SK-N-SH (cell line): ENCODE results near the gene SYNJ2. TPM values are rescaled to one million over a fixed set of nuclear protein-coding genes. Genes with fewer than 3 reads are reported as not detected.

Experiments
- CTCF ChIA-PET: fragments of 300-600, 350-600 bp; formaldehyde crosslinking; extraction: SDS; loops from one replicate; lab custom pipeline; 2021; lab: Yijun Ruan, JAX
- POLR2A ChIA-PET: fragments of 350-600 bp; sonication (Branson Sonifier 250); formaldehyde crosslinking; extraction: SDS; loops from one replicate; lab custom pipeline; 2020; ENCODE audit warnings: antibody characterized with exemption, inconsistent platforms; lab: Yijun Ruan, JAX
- DNase-seq: peaks from one replicate; pipeline ENCODE4 v3.0.0; 2012
- H2AFZ ChIP-seq: fragments of 200-600 bp; sonication (generic); 2 replicates; pipeline ENCODE4 v1.8.1; 2016; ENCODE audit warnings: antibody characterized with exemption, mild to moderate bottlenecking, low read depth
- H3F3A ChIP-seq: fragments of 200-600 bp; sonication (generic); replicated peaks from 2 replicates; pipeline ENCODE3; 2016; ENCODE audit warnings: antibody characterized with exemption, mild to moderate bottlenecking; ENCODE audit not compliant: insufficient read depth
- H3K27ac ChIP-seq, 2 experiments: fragments of 200-500 bp in 1 of 2; fragments of 200-600 bp in 1 of 2; sonication (Bioruptor generic) in 1 of 2; sonication (generic), shearing (Covaris generic) in 1 of 2; 2 replicates each; pipeline versions ENCODE4 v1.5.1 to v1.6.1; 2014 to 2016; ENCODE audit warnings: low read depth in 2 of 2, inconsistent platforms in 1 of 2, low read length in 1 of 2, mild to moderate bottlenecking in 1 of 2, mixed read lengths in 1 of 2
- H3K27me3 ChIP-seq: fragments of 200-600 bp; sonication (generic), shearing (Covaris generic); 2 replicates; pipeline ENCODE4 v1.6.1; 2016; ENCODE audit warnings: mixed run types; ENCODE audit not compliant: insufficient read depth
- H3K36me3 ChIP-seq, 2 experiments: fragments of 200-500 bp in 1 of 2; fragments of 200-600 bp in 1 of 2; sonication (Bioruptor generic) in 1 of 2; sonication (generic) in 1 of 2; replicated peaks in 1 of 2; 2 replicates each; pipeline versions ENCODE3 to v1.5.1; 2014 to 2016; ENCODE audit warnings: low read length in 1 of 2, mild to moderate bottlenecking in 1 of 2; ENCODE audit not compliant: insufficient read depth in 2 of 2, control insufficient read depth in 1 of 2
- H3K4me1 ChIP-seq, 2 experiments: fragments of 200-500 bp in 1 of 2; fragments of 200-600 bp in 1 of 2; sonication (Bioruptor generic) in 1 of 2; sonication (generic), shearing (Covaris generic) in 1 of 2; 2 replicates each; pipeline versions ENCODE4 v1.5.1 to v1.6.1; 2014 to 2016; ENCODE audit warnings: low read depth in 1 of 2, low read length in 1 of 2, mixed run types in 1 of 2; ENCODE audit not compliant: insufficient read depth in 2 of 2, control insufficient read depth in 1 of 2
- H3K4me2 ChIP-seq: fragments of 200-600 bp; sonication (generic), shearing (Covaris generic); 2 replicates; pipeline ENCODE4 v1.6.1; 2017; ENCODE audit warnings: mixed run types
- H3K4me3 ChIP-seq, 2 experiments: fragments of 200-500 bp in 1 of 2; fragments of 200-600 bp in 1 of 2; sonication (Bioruptor generic) in 1 of 2; sonication (generic), shearing (Covaris generic) in 1 of 2; 2 replicates each; pipeline versions ENCODE4 v1.5.1 to v1.8.1; 2014 to 2016; ENCODE audit warnings: low read depth in 2 of 2, inconsistent platforms in 1 of 2, low read length in 1 of 2, mild to moderate bottlenecking in 1 of 2, mixed read lengths in 1 of 2, moderate library complexity in 1 of 2
- H3K79me2 ChIP-seq: fragments of 200-600 bp; sonication (generic); 2 replicates; pipeline ENCODE4 v1.8.1; 2017; ENCODE audit warnings: mild to moderate bottlenecking; ENCODE audit not compliant: insufficient read depth
- H3K9ac ChIP-seq: fragments of 200-600 bp; sonication (generic); 2 replicates; pipeline ENCODE4 v1.6.1; 2017; ENCODE audit warnings: mixed run types
- H3K9me2 ChIP-seq: fragments of 200-600 bp; sonication (generic); 2 replicates; pipeline ENCODE4 v1.6.1; 2017; ENCODE audit warnings: mixed run types
- H3K9me3 ChIP-seq: fragments of 200-600 bp; sonication (generic); 2 replicates; pipeline ENCODE4 v1.6.1; 2017; ENCODE audit warnings: mixed run types, mild to moderate bottlenecking, moderate library complexity
- H4K20me1 ChIP-seq: fragments of 200-600 bp; sonication (generic); 2 replicates; pipeline ENCODE4 v1.6.1; 2017; ENCODE audit warnings: mild to moderate bottlenecking, mixed run types; ENCODE audit not compliant: insufficient read depth
- ELF1 ChIP-seq: IDR thresholded peaks from 2 replicates; pipeline ENCODE4 v1.4.0; 2012
- EZH2phosphoT487 ChIP-seq: fragments of 200-600 bp; sonication (generic); IDR thresholded peaks from 2 replicates; pipeline ENCODE4 v1.6.1; 2017; ENCODE audit warnings: low read depth, mixed run types, mild to moderate bottlenecking, antibody characterized with exemption, moderate library complexity, borderline replicate concordance
- JUND ChIP-seq: IDR thresholded peaks from 2 replicates; pipeline ENCODE4 v1.4.0; 2012
- MXI1 ChIP-seq: IDR thresholded peaks from 2 replicates; pipeline ENCODE4 v1.6.1; 2012; ENCODE audit warnings: mild to moderate bottlenecking, low read depth, low read length, improper control_type of control experiment
- NFIC ChIP-seq: IDR thresholded peaks from 2 replicates; pipeline ENCODE4 v1.4.0; 2012; ENCODE audit warnings: borderline replicate concordance
- RFX5 ChIP-seq: IDR thresholded peaks from 2 replicates; pipeline ENCODE4 v1.6.1; 2012; ENCODE audit warnings: mild to moderate bottlenecking, improper control_type of control experiment, low read length
- RXRA ChIP-seq: IDR thresholded peaks from 2 replicates; pipeline ENCODE4 v1.4.0; 2012; ENCODE audit warnings: low read depth, mild to moderate bottlenecking, borderline replicate concordance
- SMC3 ChIP-seq: IDR thresholded peaks from 2 replicates; pipeline ENCODE4 v1.6.1; 2012; ENCODE audit warnings: low read depth, low read length, improper control_type of control experiment
- TAF1 ChIP-seq: IDR thresholded peaks from 2 replicates; pipeline ENCODE4 v1.6.1; 2012; ENCODE audit warnings: low read depth, mild to moderate bottlenecking, low read length, moderate library complexity, borderline replicate concordance
- WGBS: methylation state at CpG from one replicate; pipeline ENCODE4 v1.1.6; 2017; ENCODE audit warnings: low lambda C conversion rate; 5-methylcytosine and 5-hydroxymethylcytosine counted together
- polyA plus RNA-seq, 3 experiments: library from polyadenylated mRNA; depleted of rRNA; stranded (reverse); fragments of >200 nt; gene quantifications; 2 replicates each; pipeline ENCODE4 v1.2.3, GENCODE V29; 2012
- TF ChIP-seq, protein P1 (sequence below): IDR thresholded peaks from 2 replicates; pipeline ENCODE4 v1.4.0; 2012; ENCODE audit warnings: low read depth, borderline replicate concordance
- TF ChIP-seq, protein P2 (sequence below): IDR thresholded peaks from 2 replicates; pipeline ENCODE4 v1.6.1; 2012; ENCODE audit warnings: mild to moderate bottlenecking, low read depth, low read length, moderate library complexity

The SYNJ2 gene
- polyA plus RNA-seq, 1 of the 3 experiments (the other 2 are of a cell fraction), result 40.0 TPM

DNA sequence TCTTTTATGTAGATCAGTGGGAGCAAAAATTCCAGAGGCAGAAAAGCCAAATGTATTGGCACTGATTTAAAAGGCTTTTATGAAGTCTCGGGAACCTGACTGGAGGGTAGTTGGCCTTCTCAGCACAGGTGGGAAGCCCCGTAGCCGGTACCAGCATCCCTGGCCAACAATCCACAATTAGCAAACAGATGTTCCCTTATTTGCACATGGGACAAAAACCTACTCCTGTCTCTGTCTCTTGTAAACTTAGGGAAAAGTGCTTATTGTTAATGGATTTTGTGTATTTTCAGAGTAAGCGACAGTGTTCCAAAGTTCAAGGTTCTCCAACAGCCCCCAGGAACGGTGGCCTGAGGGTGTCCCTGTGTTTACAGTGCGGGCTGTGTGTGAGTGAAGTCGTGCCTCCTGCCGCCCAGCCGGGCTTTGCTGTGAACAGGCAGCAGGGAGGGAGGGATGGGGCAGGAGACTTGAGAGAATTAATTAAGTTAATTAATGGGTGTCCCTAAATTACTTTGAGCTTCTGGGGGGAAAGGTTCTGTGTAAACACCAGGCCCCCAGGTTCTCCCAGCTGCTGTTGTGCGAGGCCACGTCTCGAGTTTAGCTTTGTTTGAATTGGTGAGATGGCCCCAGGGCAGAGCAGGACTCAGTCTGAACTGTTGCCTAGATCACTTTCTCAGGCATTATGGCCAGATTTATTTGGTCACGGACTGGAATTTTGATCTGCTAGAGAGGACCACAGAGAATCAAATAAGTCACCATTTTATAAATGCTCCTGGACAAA lies 3.9 kb downstream of the SYNJ2 start:
- no peaks in the 10 kb centered on the region for H3K9me3 ChIP-seq
- H3K27ac ChIP-seq, result no peak overlapping the region
- no peak overlapping the region; a peak in 1 of 4 replicates for H3K4me3 ChIP-seq
- no peak for DNase-seq
- no peaks in the 10 kb centered on the region for H3K27me3 ChIP-seq
- TF ChIP-seq RFX5 (no peak), JUND (no peak), NFIC (no peak)
- TF ChIP-seq, protein P1, sequence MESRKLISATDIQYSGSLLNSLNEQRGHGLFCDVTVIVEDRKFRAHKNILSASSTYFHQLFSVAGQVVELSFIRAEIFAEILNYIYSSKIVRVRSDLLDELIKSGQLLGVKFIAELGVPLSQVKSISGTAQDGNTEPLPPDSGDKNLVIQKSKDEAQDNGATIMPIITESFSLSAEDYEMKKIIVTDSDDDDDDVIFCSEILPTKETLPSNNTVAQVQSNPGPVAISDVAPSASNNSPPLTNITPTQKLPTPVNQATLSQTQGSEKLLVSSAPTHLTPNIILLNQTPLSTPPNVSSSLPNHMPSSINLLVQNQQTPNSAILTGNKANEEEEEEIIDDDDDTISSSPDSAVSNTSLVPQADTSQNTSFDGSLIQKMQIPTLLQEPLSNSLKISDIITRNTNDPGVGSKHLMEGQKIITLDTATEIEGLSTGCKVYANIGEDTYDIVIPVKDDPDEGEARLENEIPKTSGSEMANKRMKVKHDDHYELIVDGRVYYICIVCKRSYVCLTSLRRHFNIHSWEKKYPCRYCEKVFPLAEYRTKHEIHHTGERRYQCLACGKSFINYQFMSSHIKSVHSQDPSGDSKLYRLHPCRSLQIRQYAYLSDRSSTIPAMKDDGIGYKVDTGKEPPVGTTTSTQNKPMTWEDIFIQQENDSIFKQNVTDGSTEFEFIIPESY, result no peak
- H3K4me1 ChIP-seq, result peaks cover 25 to 38% of the 10 kb centered on the region in 2 experiments
- H3K4me2 ChIP-seq, result peak overlapping the region; percentile 89
- ChIA-PET CTCF (interaction anchor here (2.2 kb wide), 1 partner anchor 87 kb away, joined by 9 read pairs; no protein-coding TSS in a partner anchor), POLR2A (no interaction called here)
- H3K9ac ChIP-seq, result no peak overlapping the region
- no peaks in the 10 kb centered on the region for H3K9me2 ChIP-seq
- H3F3A ChIP-seq, result peaks cover 27% of the 10 kb centered on the region
- peaks cover 87% of the 10 kb centered on the region for H3K79me2 ChIP-seq
- peaks cover 7% of the 10 kb centered on the region for H4K20me1 ChIP-seq
- H2AFZ ChIP-seq, result no peak overlapping the region
- WGBS, result 63% methylated on average over 9 of the region's 13 CpGs
- H3K36me3 ChIP-seq, result peaks cover 0 to 12% of the 10 kb centered on the region in 2 experiments

DNA sequence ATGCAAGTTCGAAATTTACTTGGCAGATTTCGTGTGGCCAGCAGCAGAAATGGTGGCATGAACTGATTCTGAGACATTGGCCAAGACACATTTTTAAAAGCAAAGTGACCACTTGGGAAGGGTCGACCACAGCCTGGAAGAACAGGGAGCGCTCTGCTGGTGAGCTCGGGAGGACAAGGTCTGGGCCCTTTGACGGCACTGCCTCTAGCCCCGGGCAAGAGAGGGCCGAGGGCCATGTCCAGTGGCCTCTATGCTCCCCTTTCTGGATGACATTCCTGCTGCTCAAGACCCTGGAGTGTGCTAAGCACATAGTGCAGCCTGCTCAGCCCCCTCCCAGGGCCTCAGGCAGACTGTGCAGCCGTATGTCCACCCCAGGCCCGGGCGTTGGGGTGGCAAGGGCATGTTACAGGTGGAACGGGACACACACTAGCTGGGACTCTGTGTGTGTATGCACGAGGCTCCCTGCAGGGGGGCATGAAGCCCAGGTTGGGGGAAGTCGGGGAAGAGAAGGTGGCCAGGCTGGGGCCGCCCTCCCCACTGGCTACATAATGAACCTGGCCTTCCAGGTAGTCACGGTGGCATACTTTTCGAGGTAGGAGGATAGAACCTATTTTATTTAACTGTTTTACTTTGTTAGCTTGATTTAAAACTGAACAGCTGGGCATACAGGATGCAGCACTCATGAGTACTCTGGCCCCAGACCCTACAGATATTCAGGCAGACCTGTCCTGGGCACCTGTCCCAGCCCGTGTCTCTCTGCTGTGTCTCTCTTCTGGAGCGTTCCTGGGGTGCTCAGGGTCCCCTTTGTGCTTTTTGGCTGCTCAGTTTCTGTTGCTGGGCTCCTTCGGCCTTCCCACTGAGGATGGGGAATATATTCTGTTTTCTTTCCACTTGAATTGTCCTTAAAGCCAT lies 6.4 kb downstream of the SYNJ2 start:
- POLR2A ChIA-PET, result no interaction called here
- peaks cover 0 to 18% of the 10 kb centered on the region in 2 experiments for H3K36me3 ChIP-seq
- no peaks in the 10 kb centered on the region for H3K9me3 ChIP-seq
- H3K27me3 ChIP-seq, result no peaks in the 10 kb centered on the region
- H3K9me2 ChIP-seq, result no peaks in the 10 kb centered on the region
- peak overlapping the region in 1 of 2 experiments; percentile 38; a peak in 2 of 4 replicates for H3K27ac ChIP-seq
- H3K4me2 ChIP-seq, result no peak overlapping the region
- no peak overlapping the region for H3K9ac ChIP-seq
- no peak for DNase-seq
- H3F3A ChIP-seq, result peaks cover 20% of the 10 kb centered on the region
- TF ChIP-seq RXRA (no peak), SMC3 (no peak), ELF1 (no peak), EZH2phosphoT487 (no peak), MXI1 (no peak), NFIC (no peak), TAF1 (no peak)
- TF ChIP-seq, protein P2, sequence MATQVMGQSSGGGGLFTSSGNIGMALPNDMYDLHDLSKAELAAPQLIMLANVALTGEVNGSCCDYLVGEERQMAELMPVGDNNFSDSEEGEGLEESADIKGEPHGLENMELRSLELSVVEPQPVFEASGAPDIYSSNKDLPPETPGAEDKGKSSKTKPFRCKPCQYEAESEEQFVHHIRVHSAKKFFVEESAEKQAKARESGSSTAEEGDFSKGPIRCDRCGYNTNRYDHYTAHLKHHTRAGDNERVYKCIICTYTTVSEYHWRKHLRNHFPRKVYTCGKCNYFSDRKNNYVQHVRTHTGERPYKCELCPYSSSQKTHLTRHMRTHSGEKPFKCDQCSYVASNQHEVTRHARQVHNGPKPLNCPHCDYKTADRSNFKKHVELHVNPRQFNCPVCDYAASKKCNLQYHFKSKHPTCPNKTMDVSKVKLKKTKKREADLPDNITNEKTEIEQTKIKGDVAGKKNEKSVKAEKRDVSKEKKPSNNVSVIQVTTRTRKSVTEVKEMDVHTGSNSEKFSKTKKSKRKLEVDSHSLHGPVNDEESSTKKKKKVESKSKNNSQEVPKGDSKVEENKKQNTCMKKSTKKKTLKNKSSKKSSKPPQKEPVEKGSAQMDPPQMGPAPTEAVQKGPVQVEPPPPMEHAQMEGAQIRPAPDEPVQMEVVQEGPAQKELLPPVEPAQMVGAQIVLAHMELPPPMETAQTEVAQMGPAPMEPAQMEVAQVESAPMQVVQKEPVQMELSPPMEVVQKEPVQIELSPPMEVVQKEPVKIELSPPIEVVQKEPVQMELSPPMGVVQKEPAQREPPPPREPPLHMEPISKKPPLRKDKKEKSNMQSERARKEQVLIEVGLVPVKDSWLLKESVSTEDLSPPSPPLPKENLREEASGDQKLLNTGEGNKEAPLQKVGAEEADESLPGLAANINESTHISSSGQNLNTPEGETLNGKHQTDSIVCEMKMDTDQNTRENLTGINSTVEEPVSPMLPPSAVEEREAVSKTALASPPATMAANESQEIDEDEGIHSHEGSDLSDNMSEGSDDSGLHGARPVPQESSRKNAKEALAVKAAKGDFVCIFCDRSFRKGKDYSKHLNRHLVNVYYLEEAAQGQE, result no peak
- TF ChIP-seq, all 33 proteins: peak for 0
- Histone ChIP-seq H2AFZ (no peak overlapping the region), H4K20me1 (peaks cover 11% of the 10 kb centered on the region), H3K4me1 (peaks cover 27 to 46% of the 10 kb centered on the region in 2 experiments), H3K79me2 (peaks cover 100% of the 10 kb centered on the region), H3K4me3 (no peak overlapping the region)
- CTCF ChIA-PET, result interaction anchor here (1.0 to 1.1 kb wide), 2 partner anchors 85 to 232 kb away, joined by 3 read pairs; no protein-coding TSS in a partner anchor
- WGBS, result 97% methylated on average over 13 of the region's 20 CpGs
